Peyer's patch (tissue), 4 donors: ENCODE measurements around the gene TRDN.

Source experiments
- CTCF ChIP-seq, 6 experiments: fragments of 450-650 bp in 4 of 6; fragments of 200-600 bp in 2 of 6; sonication (generic) in 1 of 6; IDR thresholded peaks; one replicate each; pipeline ENCODE4 v1.5.1; 2017 to 2019; ENCODE audit warnings: antibody characterized with exemption in 6 of 6, mild to moderate bottlenecking in 3 of 6, moderate library complexity in 1 of 6
- POLR2A ChIP-seq, 2 donors: fragments of 450-650 bp; IDR thresholded peaks; one replicate each; pipeline ENCODE4 v1.5.1; 2017; ENCODE audit warnings: antibody characterized with exemption in 2 of 2, mild to moderate bottlenecking in 2 of 2, moderate library complexity in 2 of 2

GRCh38 chr6:123587838-123588545 is 48.8 kb downstream of the TRDN start:
- TF ChIP-seq CTCF (IDR thresholded peaks at IDR 0.05) = no peak
- no peak for TF ChIP-seq POLR2A (IDR thresholded peaks at IDR 0.05)
